ENCODE measurements around the gene TLE2.

TLE2 gene

GRCh38 chr19:3064011-3064330 is 34.9 kb upstream of the TLE2 start:
- no peak for DNase-seq
- Histone ChIP-seq H3K4me3 (ENCODE audit: insufficient read depth, low read depth, low read length, poor library complexity, severe bottlenecking) (no peak overlapping the region), H3K27ac (ENCODE audit: insufficient read depth, low read length, poor library complexity, severe bottlenecking) (no peak overlapping the region), H3K27me3 (replicated peaks; ENCODE audit: control insufficient read depth, insufficient read depth, low read length, poor library complexity, severe bottlenecking) (no peaks in the 10 kb centered on the region), H3K4me1 (ENCODE audit: control insufficient read depth, insufficient read depth, low read length, poor library complexity, severe bottlenecking) (peaks cover 21% of the 10 kb centered on the region), H3K9me3 (ENCODE audit: control insufficient read depth, low read length) (no peaks in the 10 kb centered on the region), H3K36me3 (ENCODE audit: control insufficient read depth, insufficient read depth, low read length) (peaks cover 13% of the 10 kb centered on the region)

DNA sequence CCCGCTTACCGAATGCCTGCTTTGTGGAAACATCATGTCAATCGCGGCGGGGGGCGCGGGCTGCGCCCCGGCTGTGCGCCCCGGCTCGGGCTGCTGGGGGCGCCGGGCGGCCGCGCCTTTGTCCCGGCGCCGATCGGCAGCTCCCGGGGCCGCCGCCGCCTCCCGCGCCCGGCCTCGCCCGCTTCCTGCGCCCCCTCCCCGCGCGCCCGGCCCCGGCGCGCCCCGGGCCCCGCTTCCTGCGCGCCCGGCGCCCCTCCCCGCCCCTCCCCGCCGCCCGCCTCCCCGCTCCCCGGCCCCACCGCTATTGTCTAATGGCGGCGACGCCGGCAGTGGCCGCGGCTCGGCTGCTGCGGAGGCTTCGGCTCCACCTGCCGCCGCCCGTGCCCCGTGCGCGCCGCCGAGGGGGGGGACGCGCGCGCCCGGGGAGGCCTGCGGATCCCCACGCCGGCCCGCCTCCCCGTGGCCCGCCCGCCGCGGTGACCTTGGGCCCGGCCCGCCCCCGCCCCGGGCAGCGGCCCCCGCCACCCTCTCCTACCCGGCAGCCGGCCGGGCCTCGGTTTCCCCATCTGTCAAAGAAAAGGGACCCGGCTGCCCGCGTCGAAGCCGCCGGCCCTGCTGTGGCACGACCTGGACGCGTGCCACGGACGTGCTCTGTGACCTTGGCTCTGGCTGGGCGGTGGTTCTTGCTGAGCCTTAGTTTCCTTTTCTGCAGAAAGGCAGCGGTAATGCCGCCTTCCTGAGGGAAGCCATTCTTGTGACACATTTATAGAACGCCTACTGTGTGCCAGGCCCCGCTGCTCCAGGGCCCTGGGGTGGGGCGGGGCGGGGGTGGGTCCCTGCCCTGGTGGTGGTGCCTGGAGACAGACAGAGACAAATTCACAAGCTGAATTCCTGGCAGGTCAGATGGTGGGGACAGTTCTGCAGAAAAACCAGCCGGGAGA is 33.4 kb upstream of the TLE2 start, which contains the start of gene TLE5:
Gene TLE5 (minus strand): TSS at position 331 of the 941 bp plus-strand sequence. CDS start 295 bp downstream, at position 36.
- DNase-seq: peak; percentile 63 to 64 (median 64)
- H3K27me3 ChIP-seq (replicated peaks; ENCODE audit: control insufficient read depth, insufficient read depth, low read length, poor library complexity, severe bottlenecking): no peaks in the 10 kb centered on the region
- peak within 1 kb of the TSS; percentile 74 for H3K27ac ChIP-seq (ENCODE audit: insufficient read depth, low read length, poor library complexity, severe bottlenecking)
- peak within 1 kb of the TSS; percentile 92 for H3K4me3 ChIP-seq (ENCODE audit: insufficient read depth, low read depth, low read length, poor library complexity, severe bottlenecking)
- peaks cover 35% of the 10 kb centered on the region for H3K4me1 ChIP-seq (ENCODE audit: control insufficient read depth, insufficient read depth, low read length, poor library complexity, severe bottlenecking)
- H3K36me3 ChIP-seq (ENCODE audit: control insufficient read depth, insufficient read depth, low read length): peaks cover 29% of the 10 kb centered on the region
- H3K9me3 ChIP-seq (ENCODE audit: control insufficient read depth, low read length): no peaks in the 10 kb centered on the region

- Histone ChIP-seq H3K36me3 (ENCODE audit: control insufficient read depth, insufficient read depth, low read length) (peaks cover 38% of the 10 kb centered on the region), H3K27me3 (replicated peaks; ENCODE audit: control insufficient read depth, insufficient read depth, low read length, poor library complexity, severe bottlenecking) (no peaks in the 10 kb centered on the region), H3K9me3 (ENCODE audit: control insufficient read depth, low read length) (no peaks in the 10 kb centered on the region), H3K4me3 (ENCODE audit: insufficient read depth, low read depth, low read length, poor library complexity, severe bottlenecking) (peak overlapping the region; percentile 92), H3K4me1 (ENCODE audit: control insufficient read depth, insufficient read depth, low read length, poor library complexity, severe bottlenecking) (peaks cover 42% of the 10 kb centered on the region), H3K27ac (ENCODE audit: insufficient read depth, low read length, poor library complexity, severe bottlenecking) (peak overlapping the region; percentile 74)
- DNase-seq: peak; percentile 51 to 60 (median 59)
These were observed 32.4 kb upstream of the TLE2 start for GRCh38 chr19:3061182-3062161.

GRCh38 chr19:3060857-3061181 is 31.7 kb upstream of the TLE2 start:
- peaks cover 45% of the 10 kb centered on the region for H3K36me3 ChIP-seq (ENCODE audit: control insufficient read depth, insufficient read depth, low read length)
- no peaks in the 10 kb centered on the region for H3K27me3 ChIP-seq (replicated peaks; ENCODE audit: control insufficient read depth, insufficient read depth, low read length, poor library complexity, severe bottlenecking)
- H3K9me3 ChIP-seq (ENCODE audit: control insufficient read depth, low read length): no peaks in the 10 kb centered on the region
- H3K4me1 ChIP-seq (ENCODE audit: control insufficient read depth, insufficient read depth, low read length, poor library complexity, severe bottlenecking): peaks cover 42% of the 10 kb centered on the region
- peak overlapping the region; percentile 74 for H3K27ac ChIP-seq (ENCODE audit: insufficient read depth, low read length, poor library complexity, severe bottlenecking)
- peak overlapping the region; percentile 92 for H3K4me3 ChIP-seq (ENCODE audit: insufficient read depth, low read depth, low read length, poor library complexity, severe bottlenecking)
- DNase-seq: no peak

DNA sequence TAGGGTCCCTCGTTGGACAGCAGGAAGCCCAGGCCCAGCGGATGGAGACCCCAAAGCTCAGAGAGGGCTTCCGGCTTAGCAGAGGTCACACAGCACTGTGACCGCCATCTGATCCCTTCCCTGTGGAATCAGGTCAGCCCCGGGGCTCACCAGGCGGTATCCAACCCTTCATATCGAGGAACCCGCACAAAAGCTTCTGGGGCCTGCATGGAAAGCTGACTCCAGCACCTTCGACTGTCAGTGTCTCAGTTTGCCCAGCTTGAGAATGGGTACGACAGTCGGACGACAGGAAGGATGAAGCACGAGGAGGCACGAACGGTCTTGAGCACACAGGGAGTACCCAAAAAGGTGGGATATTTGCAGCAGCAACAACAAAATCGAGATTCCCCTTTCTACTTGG is 30.6 kb upstream of the TLE2 start:
- Histone ChIP-seq H3K4me1 (ENCODE audit: control insufficient read depth, insufficient read depth, low read length, poor library complexity, severe bottlenecking) (peaks cover 42% of the 10 kb centered on the region), H3K36me3 (ENCODE audit: control insufficient read depth, insufficient read depth, low read length) (peaks cover 56% of the 10 kb centered on the region), H3K27ac (ENCODE audit: insufficient read depth, low read length, poor library complexity, severe bottlenecking) (peak overlapping the region; percentile 26), H3K4me3 (ENCODE audit: insufficient read depth, low read depth, low read length, poor library complexity, severe bottlenecking) (peak overlapping the region; percentile 2), H3K27me3 (replicated peaks; ENCODE audit: control insufficient read depth, insufficient read depth, low read length, poor library complexity, severe bottlenecking) (no peaks in the 10 kb centered on the region), H3K9me3 (ENCODE audit: control insufficient read depth, low read length) (no peaks in the 10 kb centered on the region)
- DNase-seq: no peak

DNA sequence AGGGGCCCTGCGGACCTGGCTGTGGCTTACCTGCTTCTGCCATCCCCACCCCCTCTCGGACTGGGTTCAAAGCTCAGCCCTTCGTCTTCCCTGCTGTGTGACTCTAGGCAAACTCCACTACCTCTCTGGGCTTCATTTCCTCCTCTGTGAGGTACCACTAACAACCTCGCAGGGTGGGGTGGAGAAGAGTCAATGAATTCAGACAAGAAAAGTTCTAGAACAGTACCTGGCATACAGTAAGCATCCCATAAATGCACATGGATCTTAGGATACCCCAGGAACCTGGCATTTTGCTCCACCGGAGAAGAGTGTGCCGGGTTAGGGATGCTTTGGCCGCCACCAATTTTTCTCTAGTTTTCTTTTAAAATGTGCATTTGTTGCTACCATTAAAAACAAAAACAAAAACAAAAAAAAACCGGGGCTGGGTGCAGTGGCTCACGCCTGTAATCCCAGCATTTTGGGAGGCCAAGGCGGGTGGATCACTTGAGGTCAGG is 29.8 kb upstream of the TLE2 start:
- Histone ChIP-seq H3K9me3 (ENCODE audit: control insufficient read depth, low read length) (no peaks in the 10 kb centered on the region), H3K4me3 (ENCODE audit: insufficient read depth, low read depth, low read length, poor library complexity, severe bottlenecking) (no peak overlapping the region), H3K27ac (ENCODE audit: insufficient read depth, low read length, poor library complexity, severe bottlenecking) (peak overlapping the region; percentile 2), H3K36me3 (ENCODE audit: control insufficient read depth, insufficient read depth, low read length) (peaks cover 63% of the 10 kb centered on the region), H3K27me3 (replicated peaks; ENCODE audit: control insufficient read depth, insufficient read depth, low read length, poor library complexity, severe bottlenecking) (no peaks in the 10 kb centered on the region), H3K4me1 (ENCODE audit: control insufficient read depth, insufficient read depth, low read length, poor library complexity, severe bottlenecking) (peaks cover 42% of the 10 kb centered on the region)
- DNase-seq: no peak

DNA sequence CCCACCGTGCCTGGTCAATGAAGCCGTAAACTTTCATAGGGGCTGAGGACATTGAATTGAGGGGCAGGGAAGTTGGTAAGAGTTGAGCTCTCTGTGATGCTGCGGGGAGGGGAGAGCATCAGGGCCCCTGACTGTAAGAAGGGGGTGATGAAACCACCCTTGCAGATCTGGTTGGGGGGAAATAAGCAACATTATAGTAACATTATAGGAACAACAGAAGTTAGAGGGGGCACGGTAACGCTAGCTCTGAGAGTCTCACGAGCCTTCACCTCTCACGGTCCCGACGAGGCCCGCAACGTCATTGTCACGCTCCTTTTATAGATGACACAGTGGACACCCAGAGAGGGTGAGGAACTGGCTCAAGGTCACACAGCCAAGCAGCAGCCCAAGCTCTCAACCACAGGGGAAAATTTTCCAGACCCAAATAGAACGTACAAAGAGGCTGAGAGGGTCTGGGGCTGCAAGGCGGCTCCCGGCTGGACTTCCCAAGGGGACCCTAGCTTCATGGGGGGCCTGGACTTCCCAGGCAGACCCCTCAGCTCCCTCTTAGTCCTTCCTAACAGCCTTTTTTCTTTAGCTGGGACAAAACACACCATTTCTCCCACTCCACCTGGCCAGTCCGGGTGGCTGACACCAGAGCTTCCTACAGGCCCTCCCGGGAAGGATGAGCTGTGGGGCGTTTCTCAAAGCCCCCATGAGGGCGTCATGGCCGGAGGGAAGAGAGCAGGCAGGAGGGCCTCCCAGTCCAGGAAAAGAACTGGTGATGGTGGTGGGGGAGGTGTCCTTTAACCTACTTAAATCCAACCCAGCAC is 29.1 kb upstream of the TLE2 start:
- H3K4me1 ChIP-seq (ENCODE audit: control insufficient read depth, insufficient read depth, low read length, poor library complexity, severe bottlenecking): peaks cover 38% of the 10 kb centered on the region
- H3K36me3 ChIP-seq (ENCODE audit: control insufficient read depth, insufficient read depth, low read length): peaks cover 65% of the 10 kb centered on the region
- H3K9me3 ChIP-seq (ENCODE audit: control insufficient read depth, low read length): no peaks in the 10 kb centered on the region
- H3K27ac ChIP-seq (ENCODE audit: insufficient read depth, low read length, poor library complexity, severe bottlenecking): peak overlapping the region; percentile 2
- H3K4me3 ChIP-seq (ENCODE audit: insufficient read depth, low read depth, low read length, poor library complexity, severe bottlenecking): no peak overlapping the region
- DNase-seq: no peak
- H3K27me3 ChIP-seq (replicated peaks; ENCODE audit: control insufficient read depth, insufficient read depth, low read length, poor library complexity, severe bottlenecking): no peaks in the 10 kb centered on the region

- no peaks in the 10 kb centered on the region for H3K27me3 ChIP-seq (replicated peaks; ENCODE audit: control insufficient read depth, insufficient read depth, low read length, poor library complexity, severe bottlenecking)
- no peak for DNase-seq
- H3K27ac ChIP-seq (ENCODE audit: insufficient read depth, low read length, poor library complexity, severe bottlenecking): peak overlapping the region; percentile 11
- peaks cover 37% of the 10 kb centered on the region for H3K4me1 ChIP-seq (ENCODE audit: control insufficient read depth, insufficient read depth, low read length, poor library complexity, severe bottlenecking)
- peaks cover 69% of the 10 kb centered on the region for H3K36me3 ChIP-seq (ENCODE audit: control insufficient read depth, insufficient read depth, low read length)
- H3K4me3 ChIP-seq (ENCODE audit: insufficient read depth, low read depth, low read length, poor library complexity, severe bottlenecking): no peak overlapping the region
- no peaks in the 10 kb centered on the region for H3K9me3 ChIP-seq (ENCODE audit: control insufficient read depth, low read length)
These were observed 28.2 kb upstream of the TLE2 start for GRCh38 chr19:3057275-3057714.

DNA sequence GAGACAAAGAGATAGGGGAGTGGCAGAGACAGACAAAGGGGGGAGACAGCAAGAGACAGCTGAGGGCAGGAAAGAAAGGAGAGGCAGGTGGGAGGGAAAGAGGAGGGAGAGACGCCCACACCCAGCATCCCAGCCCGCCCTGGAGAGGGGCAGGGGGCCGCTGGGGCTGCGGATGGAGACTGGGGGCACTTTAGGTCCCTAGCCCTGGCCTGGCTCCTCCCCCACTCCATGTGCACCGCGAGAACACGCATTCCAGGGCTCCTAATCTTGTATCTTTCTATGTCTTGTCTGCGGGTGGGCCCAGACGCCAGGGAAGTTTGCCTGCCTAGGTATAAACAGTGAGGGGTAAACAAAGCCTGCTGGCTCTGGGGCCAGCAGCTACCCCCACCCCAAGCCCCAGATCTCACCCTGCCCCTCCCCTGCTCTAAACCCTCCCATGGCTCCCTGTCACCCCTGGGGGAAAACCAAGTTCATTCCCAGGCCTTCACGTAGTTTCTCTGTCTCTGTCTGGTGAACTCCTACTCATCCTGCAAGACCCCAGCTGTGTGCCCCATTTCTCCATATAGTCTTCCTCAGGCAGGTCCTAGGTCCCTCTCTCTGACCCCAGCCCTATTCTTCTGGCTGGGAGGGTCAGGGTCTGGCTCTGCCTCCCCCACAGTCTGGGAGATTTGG is 27.5 kb upstream of the TLE2 start:
- H3K4me1 ChIP-seq (ENCODE audit: control insufficient read depth, insufficient read depth, low read length, poor library complexity, severe bottlenecking): peaks cover 37% of the 10 kb centered on the region
- no peak overlapping the region for H3K4me3 ChIP-seq (ENCODE audit: insufficient read depth, low read depth, low read length, poor library complexity, severe bottlenecking)
- peaks cover 69% of the 10 kb centered on the region for H3K36me3 ChIP-seq (ENCODE audit: control insufficient read depth, insufficient read depth, low read length)
- H3K27me3 ChIP-seq (replicated peaks; ENCODE audit: control insufficient read depth, insufficient read depth, low read length, poor library complexity, severe bottlenecking): no peaks in the 10 kb centered on the region
- DNase-seq: no peak
- no peaks in the 10 kb centered on the region for H3K9me3 ChIP-seq (ENCODE audit: control insufficient read depth, low read length)
- no peak overlapping the region for H3K27ac ChIP-seq (ENCODE audit: insufficient read depth, low read length, poor library complexity, severe bottlenecking)
